HK-2 (cell line): ENCODE measurements around the gene SLC27A2.

Experiments used
- DNase-seq: peaks from one replicate; pipeline ENCODE4 v3.0.0-alpha.2; 2018; ENCODE audit not compliant: unreplicated experiment

SLC27A2 gene

GRCh38 chr15:50190723-50191122, 8.7 kb downstream of the SLC27A2 start:
- no peak for DNase-seq

GRCh38 chr15:50192164-50192563, 10.2 kb downstream of the SLC27A2 start:
- no peak for DNase-seq

GRCh38 chr15:50192926-50193620, 11.1 kb downstream of the SLC27A2 start:
- DNase-seq: no peak

- no peak for DNase-seq
Measured at GRCh38 chr15:50202003-50202402, 20.0 kb downstream of the SLC27A2 start.

GRCh38 chr15:50206020-50206419, 24.0 kb downstream of the SLC27A2 start:
- no peak for DNase-seq

GRCh38 chr15:50209809-50210208, 27.8 kb downstream of the SLC27A2 start:
- no peak for DNase-seq

GRCh38 chr15:50210462-50211157, 28.6 kb downstream of the SLC27A2 start:
- peak; percentile 19 for DNase-seq

- no peak for DNase-seq
Measured at GRCh38 chr15:50218291-50218690, 36.3 kb downstream of the SLC27A2 start.

GRCh38 chr15:50218691-50219090, 36.7 kb downstream of the SLC27A2 start:
- DNase-seq: no peak

- DNase-seq: no peak
Measured at GRCh38 chr15:50219820-50220219, 37.8 kb downstream of the SLC27A2 start.

- DNase-seq: no peak
Measured at GRCh38 chr15:50222181-50222580, 40.2 kb downstream of the SLC27A2 start.

- no peak for DNase-seq
Measured at GRCh38 chr15:50224606-50225005, 42.6 kb downstream of the SLC27A2 start.

- DNase-seq: no peak
Measured at GRCh38 chr15:50225057-50225456, 43.1 kb downstream of the SLC27A2 start.

- DNase-seq: no peak
Measured at GRCh38 chr15:50225938-50226337, 43.9 kb downstream of the SLC27A2 start.

- no peak for DNase-seq
Measured at GRCh38 chr15:50227076-50227475, 45.1 kb downstream of the SLC27A2 start.

- no peak for DNase-seq
Measured at GRCh38 chr15:50228866-50229265, 46.9 kb downstream of the SLC27A2 start.

GRCh38 chr15:50229336-50229735, 47.3 kb downstream of the SLC27A2 start:
- no peak for DNase-seq

GRCh38 chr15:50231761-50232160, 49.8 kb downstream of the SLC27A2 start:
- no peak for DNase-seq

GRCh38 chr15:50232791-50233190, 50.8 kb downstream of the SLC27A2 start:
- DNase-seq: no peak

- DNase-seq: no peak
Measured at GRCh38 chr15:50233192-50233736, 51.3 kb downstream of the SLC27A2 start.

- DNase-seq: no peak
Measured at GRCh38 chr15:50234764-50235163, 52.8 kb downstream of the SLC27A2 start.

- DNase-seq: no peak
Measured at GRCh38 chr15:50235794-50236193, 53.8 kb downstream of the SLC27A2 start.

- no peak for DNase-seq
Measured at GRCh38 chr15:50236433-50236832, 54.4 kb downstream of the SLC27A2 start.
